Esophagus muscularis mucosa (tissue), 3 donors: ENCODE data around the gene KIR2DL3.

Experiments used
- POLR2A ChIP-seq: fragments of 450-650 bp; IDR thresholded peaks from one replicate; pipeline ENCODE4 v1.6.1; 2017; ENCODE audit warnings: antibody characterized with exemption, moderate library complexity, mild to moderate bottlenecking, low read depth
- POLR2AphosphoS5 ChIP-seq, 2 donors: sonication (generic); formaldehyde crosslinking; IDR thresholded peaks; one replicate each; pipeline ENCODE4 v1.6.1; 2017; ENCODE audit warnings: antibody characterized with exemption in 2 of 2
- TF ChIP-seq, protein P1 (sequence below), 3 experiments: fragments of 200-600 bp in 2 of 3; fragments of 450-650 bp in 1 of 3; sonication (generic) in 2 of 3; IDR thresholded peaks; one replicate each; pipeline ENCODE4 v1.5.1; 2017 to 2019; ENCODE audit warnings: antibody characterized with exemption in 3 of 3, mild to moderate bottlenecking in 2 of 3, moderate library complexity in 1 of 3

DNA sequence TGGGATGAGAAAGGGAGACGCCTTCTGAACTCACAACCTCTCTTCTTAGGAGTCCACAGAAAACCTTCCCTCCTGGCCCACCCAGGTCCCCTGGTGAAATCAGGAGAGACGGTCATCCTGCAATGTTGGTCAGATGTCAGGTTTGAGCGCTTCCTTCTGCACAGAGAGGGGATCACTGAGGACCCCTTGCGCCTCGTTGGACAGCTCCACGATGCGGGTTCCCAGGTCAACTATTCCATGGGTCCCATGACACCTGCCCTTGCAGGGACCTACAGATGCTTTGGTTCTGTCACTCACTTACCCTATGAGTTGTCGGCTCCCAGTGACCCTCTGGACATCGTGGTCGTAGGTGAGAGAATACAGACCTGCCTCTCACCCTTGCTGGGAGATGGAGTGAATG is 10.8 kb upstream of the KIR2DL3 start:
- no peak for TF ChIP-seq POLR2AphosphoS5 (IDR thresholded peaks at IDR 0.05)
- TF ChIP-seq, protein P1, sequence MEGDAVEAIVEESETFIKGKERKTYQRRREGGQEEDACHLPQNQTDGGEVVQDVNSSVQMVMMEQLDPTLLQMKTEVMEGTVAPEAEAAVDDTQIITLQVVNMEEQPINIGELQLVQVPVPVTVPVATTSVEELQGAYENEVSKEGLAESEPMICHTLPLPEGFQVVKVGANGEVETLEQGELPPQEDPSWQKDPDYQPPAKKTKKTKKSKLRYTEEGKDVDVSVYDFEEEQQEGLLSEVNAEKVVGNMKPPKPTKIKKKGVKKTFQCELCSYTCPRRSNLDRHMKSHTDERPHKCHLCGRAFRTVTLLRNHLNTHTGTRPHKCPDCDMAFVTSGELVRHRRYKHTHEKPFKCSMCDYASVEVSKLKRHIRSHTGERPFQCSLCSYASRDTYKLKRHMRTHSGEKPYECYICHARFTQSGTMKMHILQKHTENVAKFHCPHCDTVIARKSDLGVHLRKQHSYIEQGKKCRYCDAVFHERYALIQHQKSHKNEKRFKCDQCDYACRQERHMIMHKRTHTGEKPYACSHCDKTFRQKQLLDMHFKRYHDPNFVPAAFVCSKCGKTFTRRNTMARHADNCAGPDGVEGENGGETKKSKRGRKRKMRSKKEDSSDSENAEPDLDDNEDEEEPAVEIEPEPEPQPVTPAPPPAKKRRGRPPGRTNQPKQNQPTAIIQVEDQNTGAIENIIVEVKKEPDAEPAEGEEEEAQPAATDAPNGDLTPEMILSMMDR (IDR thresholded peaks at IDR 0.05), result no peak
- no peak for TF ChIP-seq POLR2A
